Activated T-helper 1 cell treated with anti-CD3 and anti-CD28 coated beads, Interleukin-12 subunit alpha, Interleukin-12 subunit beta, Interleukin-2, Interleukin-4 antibody, amounts not matched to agents 30 ng/mL and 10 ng/mL and 1 ng/mL, durations not matched to agents 14 hours and 24 hours and 36 hours (primary cell): Measurements from ENCODE around the gene LRTM2. TPM values are rescaled to one million over a fixed set of nuclear protein-coding genes. Genes with fewer than 3 reads are reported as not detected.

ENCODE experiments used
- DNase-seq: peaks from one replicate; pipeline ENCODE4 v3.0.0; 2021; ENCODE audit warnings: low spot score
- H3K27ac Mint-ChIP-seq: one replicate; pipeline ENCODE4 v1.8.0; 2021; ENCODE audit warnings: mild to moderate bottlenecking, mixed read lengths
- H3K27me3 Mint-ChIP-seq: one replicate; pipeline ENCODE4 v1.8.0; 2022; ENCODE audit warnings: mild to moderate bottlenecking, moderate library complexity, mixed read lengths; ENCODE audit not compliant: insufficient read depth
- H3K36me3 Mint-ChIP-seq: one replicate; pipeline ENCODE4 v1.8.0; 2021; ENCODE audit warnings: low read depth, mixed read lengths
- H3K4me1 Mint-ChIP-seq: one replicate; pipeline ENCODE4 v1.8.0; 2021; ENCODE audit warnings: low read depth, mixed read lengths
- H3K4me3 Mint-ChIP-seq: one replicate; pipeline ENCODE4 v1.8.0; 2021; ENCODE audit warnings: mild to moderate bottlenecking, moderate library complexity, mixed read lengths
- H3K9me3 Mint-ChIP-seq: one replicate; pipeline ENCODE4 v1.8.0; 2021; ENCODE audit warnings: mixed read lengths
- intact Hi-C: fragments of 100-400 bp; cut with micrococcal nuclease; formaldehyde crosslinking; loops from one replicate; pipeline ENCODE4 v1.15.1; 2024
- total RNA-seq: library from RNA; stranded (reverse); gene quantifications from 2 replicates; pipeline ENCODE4 v1.2.3, GENCODE V29; 2022

The LRTM2 gene
- total RNA-seq, 1 donor from 2014 or later, result not detected

GRCh38 chr12:1877169-1877878 is 57.0 kb downstream of the LRTM2 start:
- intact Hi-C loops, result no loop called here
- H3K27me3 Mint-ChIP-seq, result peaks cover 7% of the 10 kb centered on the region
- no peak overlapping the region for H3K27ac Mint-ChIP-seq
- no peaks in the 10 kb centered on the region for H3K36me3 Mint-ChIP-seq
- H3K4me1 Mint-ChIP-seq, result no peaks in the 10 kb centered on the region
- no peaks in the 10 kb centered on the region for H3K9me3 Mint-ChIP-seq
- H3K4me3 Mint-ChIP-seq, result no peak overlapping the region
- no peak for DNase-seq

- H3K27ac Mint-ChIP-seq, result no peak overlapping the region
- no peak overlapping the region for H3K4me3 Mint-ChIP-seq
- no peaks in the 10 kb centered on the region for H3K9me3 Mint-ChIP-seq
- H3K36me3 Mint-ChIP-seq, result no peaks in the 10 kb centered on the region
- DNase-seq, result no peak
- peaks cover 4% of the 10 kb centered on the region for H3K27me3 Mint-ChIP-seq
- intact Hi-C loops, result no loop called here
- no peaks in the 10 kb centered on the region for H3K4me1 Mint-ChIP-seq
These were observed 57.8 kb downstream of the LRTM2 start for GRCh38 chr12:1878214-1878613.

GRCh38 chr12:1878695-1879094 is 58.3 kb downstream of the LRTM2 start:
- Mint-ChIP-seq H3K4me3 (no peak overlapping the region), H3K27ac (no peak overlapping the region), H3K4me1 (no peaks in the 10 kb centered on the region), H3K27me3 (peaks cover 2% of the 10 kb centered on the region), H3K36me3 (no peaks in the 10 kb centered on the region), H3K9me3 (no peaks in the 10 kb centered on the region)
- DNase-seq, result no peak
- intact Hi-C loops, result no loop called here

- H3K27me3 Mint-ChIP-seq, result no peaks in the 10 kb centered on the region
- no peak overlapping the region for H3K27ac Mint-ChIP-seq
- DNase-seq, result no peak
- no peaks in the 10 kb centered on the region for H3K36me3 Mint-ChIP-seq
- H3K4me3 Mint-ChIP-seq, result no peak overlapping the region
- no peaks in the 10 kb centered on the region for H3K9me3 Mint-ChIP-seq
- no peaks in the 10 kb centered on the region for H3K4me1 Mint-ChIP-seq
- intact Hi-C loops, result no loop called here
These were observed 59.3 kb downstream of the LRTM2 start for GRCh38 chr12:1879633-1880032.

GRCh38 chr12:1880153-1880845 is 59.9 kb downstream of the LRTM2 start:
- Mint-ChIP-seq H3K9me3 (no peaks in the 10 kb centered on the region), H3K4me3 (no peak overlapping the region), H3K36me3 (no peaks in the 10 kb centered on the region), H3K27me3 (no peaks in the 10 kb centered on the region), H3K4me1 (no peaks in the 10 kb centered on the region), H3K27ac (no peak overlapping the region)
- intact Hi-C loops, result no loop called here
- DNase-seq, result no peak

GRCh38 chr12:1880876-1881275 is 60.5 kb downstream of the LRTM2 start:
- H3K9me3 Mint-ChIP-seq, result no peaks in the 10 kb centered on the region
- H3K27ac Mint-ChIP-seq, result no peak overlapping the region
- DNase-seq, result no peak
- intact Hi-C loops, result no loop called here
- H3K27me3 Mint-ChIP-seq, result no peaks in the 10 kb centered on the region
- H3K36me3 Mint-ChIP-seq, result no peaks in the 10 kb centered on the region
- H3K4me1 Mint-ChIP-seq, result no peaks in the 10 kb centered on the region
- H3K4me3 Mint-ChIP-seq, result no peak overlapping the region

GRCh38 chr12:1881301-1881700 is 60.9 kb downstream of the LRTM2 start:
- H3K36me3 Mint-ChIP-seq, result no peaks in the 10 kb centered on the region
- no peak for DNase-seq
- H3K4me1 Mint-ChIP-seq, result no peaks in the 10 kb centered on the region
- intact Hi-C loops, result no loop called here
- no peaks in the 10 kb centered on the region for H3K9me3 Mint-ChIP-seq
- H3K27me3 Mint-ChIP-seq, result no peaks in the 10 kb centered on the region
- no peak overlapping the region for H3K4me3 Mint-ChIP-seq
- no peak overlapping the region for H3K27ac Mint-ChIP-seq

GRCh38 chr12:1881936-1882335 is 61.6 kb downstream of the LRTM2 start:
- intact Hi-C loops, result no loop called here
- no peaks in the 10 kb centered on the region for H3K36me3 Mint-ChIP-seq

GRCh38 chr12:1882405-1882804 is 62.0 kb downstream of the LRTM2 start:
- no peak overlapping the region for H3K27ac Mint-ChIP-seq
- H3K27me3 Mint-ChIP-seq, result no peaks in the 10 kb centered on the region
- no peak for DNase-seq

More at GRCh38 chr12:1881936-1882335, 61.6 kb downstream of the LRTM2 start:
- no peak for DNase-seq
- Mint-ChIP-seq H3K4me3 (no peak overlapping the region), H3K27me3 (no peaks in the 10 kb centered on the region), H3K4me1 (no peaks in the 10 kb centered on the region), H3K9me3 (no peaks in the 10 kb centered on the region), H3K27ac (no peak overlapping the region)

GRCh38 chr12:1882850-1883470 is 62.6 kb downstream of the LRTM2 start:
- DNase-seq, result no peak
- no peaks in the 10 kb centered on the region for H3K27me3 Mint-ChIP-seq
- H3K27ac Mint-ChIP-seq, result no peak overlapping the region
- no peaks in the 10 kb centered on the region for H3K36me3 Mint-ChIP-seq
- no peak overlapping the region for H3K4me3 Mint-ChIP-seq
- no peaks in the 10 kb centered on the region for H3K4me1 Mint-ChIP-seq
- H3K9me3 Mint-ChIP-seq, result no peaks in the 10 kb centered on the region
- intact Hi-C loops, result no loop called here

More at GRCh38 chr12:1882405-1882804, 62.0 kb downstream of the LRTM2 start:
- intact Hi-C loops, result no loop called here
- Mint-ChIP-seq H3K4me3 (no peak overlapping the region), H3K36me3 (no peaks in the 10 kb centered on the region), H3K9me3 (no peaks in the 10 kb centered on the region), H3K4me1 (no peaks in the 10 kb centered on the region)

- H3K4me1 Mint-ChIP-seq, result no peaks in the 10 kb centered on the region
- no peak for DNase-seq
- H3K27me3 Mint-ChIP-seq, result peaks cover 3% of the 10 kb centered on the region
- no peaks in the 10 kb centered on the region for H3K36me3 Mint-ChIP-seq
- intact Hi-C loops, result no loop called here
- H3K27ac Mint-ChIP-seq, result no peak overlapping the region
- no peak overlapping the region for H3K4me3 Mint-ChIP-seq
- no peaks in the 10 kb centered on the region for H3K9me3 Mint-ChIP-seq
These were observed 63.1 kb downstream of the LRTM2 start for GRCh38 chr12:1883513-1883912.

GRCh38 chr12:1884651-1885050 is 64.3 kb downstream of the LRTM2 start:
- intact Hi-C loops, result no loop called here
- Mint-ChIP-seq H3K9me3 (no peaks in the 10 kb centered on the region), H3K4me1 (no peaks in the 10 kb centered on the region), H3K4me3 (no peak overlapping the region), H3K27ac (no peak overlapping the region), H3K27me3 (peaks cover 5% of the 10 kb centered on the region), H3K36me3 (no peaks in the 10 kb centered on the region)
- DNase-seq, result no peak

- no peak overlapping the region for H3K4me3 Mint-ChIP-seq
- DNase-seq, result no peak
- no peak overlapping the region for H3K27ac Mint-ChIP-seq
- peaks cover 5% of the 10 kb centered on the region for H3K27me3 Mint-ChIP-seq
- H3K36me3 Mint-ChIP-seq, result no peaks in the 10 kb centered on the region
- intact Hi-C loops, result no loop called here
- no peaks in the 10 kb centered on the region for H3K9me3 Mint-ChIP-seq
- H3K4me1 Mint-ChIP-seq, result no peaks in the 10 kb centered on the region
These were observed 64.8 kb downstream of the LRTM2 start for GRCh38 chr12:1885082-1885596.
